GM18526 (cell line): ENCODE measurements around the gene UNC5C.

ENCODE experiments used
- POLR2A ChIP-seq: IDR thresholded peaks from 3 replicates; pipeline ENCODE4 v1.6.1; 2011; ENCODE audit not compliant: insufficient read length; ENCODE audit errors: extremely low read depth

The UNC5C gene

GRCh38 chr4:95268819-95269565, 279.8 kb downstream of the UNC5C start:
- no peak for TF ChIP-seq POLR2A

- TF ChIP-seq POLR2A, result no peak
These were observed 281.7 kb downstream of the UNC5C start for GRCh38 chr4:95267081-95267480.

- no peak for TF ChIP-seq POLR2A
These were observed 282.7 kb downstream of the UNC5C start for GRCh38 chr4:95265814-95266740.

- no peak for TF ChIP-seq POLR2A
These were observed 283.9 kb downstream of the UNC5C start for GRCh38 chr4:95264843-95265242.

- TF ChIP-seq POLR2A, result no peak
These were observed 284.8 kb downstream of the UNC5C start for GRCh38 chr4:95263960-95264359.

GRCh38 chr4:95263391-95263790, 285.4 kb downstream of the UNC5C start:
- TF ChIP-seq POLR2A, result no peak

GRCh38 chr4:95256108-95256835, 292.5 kb downstream of the UNC5C start:
- TF ChIP-seq POLR2A, result no peak

GRCh38 chr4:95255396-95256107, 293.2 kb downstream of the UNC5C start:
- TF ChIP-seq POLR2A, result no peak

GRCh38 chr4:95251568-95251967, 297.2 kb downstream of the UNC5C start:
- no peak for TF ChIP-seq POLR2A

- TF ChIP-seq POLR2A, result no peak
These were observed 298.1 kb downstream of the UNC5C start for GRCh38 chr4:95250544-95251137.

GRCh38 chr4:95249426-95250021, 299.2 kb downstream of the UNC5C start:
- TF ChIP-seq POLR2A, result no peak

- TF ChIP-seq POLR2A, result no peak
These were observed 299.9 kb downstream of the UNC5C start for GRCh38 chr4:95248720-95249425.

- TF ChIP-seq POLR2A, result no peak
These were observed 304.9 kb downstream of the UNC5C start for GRCh38 chr4:95243892-95244291.
